COLO829 (cell line): Measurements from ENCODE around the gene SLC25A26.

Experiments
- DNase-seq: peaks from one replicate; pipeline ENCODE4 v3.0.0; 2012; ENCODE audit warnings: low spot score

The SLC25A26 gene

DNA sequence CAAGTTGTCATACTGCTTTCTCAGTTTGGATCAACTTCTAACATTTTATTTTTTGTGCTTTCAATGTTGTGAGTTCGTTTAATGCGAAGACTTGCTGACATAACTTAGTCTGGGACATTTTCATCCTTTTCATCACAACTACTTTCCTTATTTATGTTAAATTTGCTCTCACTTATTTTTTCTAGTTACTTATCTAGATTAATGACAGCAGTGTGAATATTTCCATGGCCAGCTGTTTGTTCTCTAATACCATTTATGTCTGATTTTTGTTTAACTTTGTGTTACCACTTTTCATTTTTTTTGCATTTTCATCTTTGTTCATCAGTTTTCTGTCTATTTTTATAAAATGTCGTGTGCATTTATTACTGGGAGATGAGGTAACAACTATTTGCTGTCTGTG, 6.2 kb downstream of the SLC25A26 start:
- no peak for DNase-seq

DNA sequence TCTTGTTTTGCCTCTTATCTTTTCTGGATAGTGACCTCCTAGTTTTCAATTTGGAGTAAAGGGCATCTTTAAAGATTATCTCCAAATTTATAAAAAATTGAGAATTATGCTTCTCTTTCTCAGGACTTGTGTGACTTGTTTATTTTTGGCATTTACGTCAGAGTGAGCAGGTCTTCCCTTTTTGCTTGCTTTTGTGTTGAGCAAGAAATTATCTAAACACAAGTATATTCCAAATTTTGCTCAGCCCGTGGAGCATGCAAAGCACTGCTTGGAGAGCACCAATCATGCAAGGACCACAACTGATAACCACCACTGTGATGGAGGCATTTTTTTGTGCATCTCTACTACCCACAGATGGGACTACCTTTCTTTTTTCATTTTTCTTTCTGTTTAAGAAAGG, 7.1 kb downstream of the SLC25A26 start:
- DNase-seq: no peak

DNA sequence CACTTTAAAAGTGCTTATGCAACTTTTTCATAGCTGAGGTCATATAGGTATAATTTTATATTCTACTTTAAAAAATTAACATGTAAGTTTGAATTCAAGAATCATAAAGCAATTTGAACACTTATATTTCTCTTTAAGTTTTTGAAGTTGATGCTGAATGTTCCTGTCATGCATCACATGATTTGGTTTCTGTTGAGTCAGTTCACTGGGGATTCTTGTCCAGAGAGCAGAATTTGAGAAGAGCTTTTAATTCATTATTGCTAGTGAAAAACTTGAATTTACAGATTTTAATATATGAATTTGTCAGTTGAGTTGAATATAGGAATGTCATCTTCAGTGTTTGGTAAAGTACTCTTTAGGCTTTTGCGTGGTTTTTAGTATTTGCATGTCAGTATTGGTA, 7.9 kb downstream of the SLC25A26 start:
- no peak for DNase-seq

DNA sequence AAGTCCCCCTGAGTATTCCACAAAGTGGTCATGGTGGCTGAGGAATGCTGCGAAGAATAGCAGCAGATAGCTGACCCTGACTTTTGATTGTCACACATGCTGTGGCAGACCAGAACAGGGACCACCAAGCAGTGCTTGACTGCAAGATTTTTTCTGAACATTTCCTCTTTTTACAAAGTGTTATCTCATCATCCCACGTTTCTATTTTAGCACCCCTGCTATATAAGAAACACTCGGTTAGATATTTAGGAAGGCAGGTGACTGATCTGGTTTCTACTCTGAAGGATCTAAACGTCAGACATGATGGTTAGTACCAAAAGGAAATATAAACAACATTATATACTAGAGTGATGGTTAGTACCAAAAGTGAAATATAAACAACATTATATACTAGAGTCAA, 9.1 kb downstream of the SLC25A26 start:
- DNase-seq: no peak

DNA sequence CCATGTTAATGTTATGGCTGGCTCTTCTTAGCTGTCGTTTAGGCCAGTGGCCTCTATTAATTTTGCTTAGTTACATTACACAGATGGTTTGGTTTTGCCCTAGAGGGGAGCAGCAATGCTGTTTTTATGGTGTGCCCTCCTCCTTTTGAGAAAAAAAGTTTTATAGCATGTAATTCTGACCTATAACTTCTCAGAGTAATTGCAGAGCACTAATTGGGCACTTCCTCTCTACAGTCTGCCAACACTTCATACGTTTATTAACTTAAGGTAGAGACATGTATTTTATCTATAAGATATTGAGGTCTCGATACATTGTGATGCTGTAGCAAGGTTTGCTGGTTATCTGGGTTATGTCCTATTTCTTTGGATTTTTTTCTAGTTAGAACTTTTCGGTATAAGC, 12.2 kb downstream of the SLC25A26 start:
- no peak for DNase-seq

DNA sequence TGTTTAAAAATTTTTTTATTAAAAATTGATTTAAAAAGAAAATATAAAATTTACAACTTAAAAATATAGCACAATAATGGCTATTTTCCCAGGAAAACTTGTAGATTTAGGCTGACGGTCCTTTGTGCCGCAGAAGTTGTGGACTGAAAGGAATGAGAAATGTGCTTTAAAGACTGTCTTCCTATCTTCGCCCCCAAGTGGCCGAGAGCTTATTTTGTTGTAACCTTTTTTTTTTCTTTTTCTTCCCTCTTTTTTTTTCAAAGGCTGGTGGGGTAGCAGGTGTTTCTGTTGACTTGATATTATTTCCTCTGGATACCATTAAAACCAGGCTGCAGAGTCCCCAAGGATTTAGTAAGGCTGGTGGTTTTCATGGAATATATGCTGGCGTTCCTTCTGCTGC, 15.5 kb downstream of the SLC25A26 start:
- no peak for DNase-seq

DNA sequence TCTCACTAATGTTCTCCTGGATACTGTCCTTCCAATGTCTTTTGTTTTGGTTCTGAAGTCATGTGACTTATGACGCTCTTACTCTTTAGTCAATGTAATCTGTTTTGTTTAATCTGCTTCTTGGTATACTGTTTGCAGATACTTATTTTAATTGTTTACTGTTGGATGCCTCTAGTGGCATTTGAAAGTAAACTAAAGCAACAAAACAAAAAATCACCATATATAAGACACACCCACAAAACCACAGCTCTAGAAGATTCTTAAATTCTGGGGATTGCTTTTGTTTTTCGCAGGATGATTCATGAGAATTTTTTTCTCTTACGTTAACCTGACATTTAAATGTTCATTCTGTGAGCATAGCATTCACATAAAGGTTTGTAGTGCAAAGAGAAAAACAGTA, 16.8 kb downstream of the SLC25A26 start:
- DNase-seq: no peak

DNA sequence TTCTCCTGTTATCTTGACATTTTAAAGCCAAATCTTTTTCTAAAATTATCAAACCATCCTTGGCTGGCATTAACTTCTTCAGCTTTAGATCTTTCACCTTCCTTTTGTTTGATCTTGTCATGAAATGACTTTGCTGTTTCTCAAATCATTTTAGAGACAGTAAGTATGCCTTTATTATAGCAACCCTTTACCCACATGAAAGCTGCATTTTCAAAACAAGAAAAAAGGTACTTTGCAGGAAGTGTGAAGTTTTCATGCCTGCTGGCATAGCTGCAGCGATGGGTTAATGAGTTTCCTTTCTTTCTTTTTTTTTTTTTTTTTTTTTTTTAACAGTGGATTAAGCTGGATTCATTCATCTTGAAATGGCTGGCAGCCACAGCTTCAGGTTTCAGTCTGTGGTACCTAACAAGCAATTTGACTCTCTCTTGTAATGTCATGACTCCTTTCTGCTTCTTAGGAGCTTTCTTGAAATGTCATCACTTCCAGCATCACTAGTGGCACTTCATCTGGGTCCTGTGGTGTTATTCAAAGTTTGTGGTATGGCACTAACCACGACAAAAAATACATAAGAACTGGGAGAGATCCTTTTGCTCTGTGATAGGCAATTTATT, 18.8 kb downstream of the SLC25A26 start:
- no peak for DNase-seq

DNA sequence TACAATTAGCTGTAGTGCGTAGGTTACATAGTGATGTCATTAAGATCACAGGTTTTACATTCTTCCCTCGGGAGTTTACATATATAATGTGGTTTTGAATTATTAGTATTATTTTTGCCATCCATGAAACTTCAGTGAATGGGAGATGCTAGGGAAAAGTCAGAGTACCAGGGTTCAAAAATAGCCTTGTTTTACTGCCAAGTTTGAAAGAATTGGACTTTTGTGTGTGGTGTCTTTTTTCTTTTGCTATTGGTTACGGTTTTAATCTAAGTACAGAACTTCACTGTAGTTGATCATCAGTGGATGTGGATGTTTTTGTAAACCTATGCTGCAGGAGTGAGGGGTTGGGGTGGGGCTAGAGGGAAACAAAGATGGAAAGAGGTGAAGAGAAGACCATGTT, 20.7 kb downstream of the SLC25A26 start:
- peak; percentile 24 for DNase-seq

DNA sequence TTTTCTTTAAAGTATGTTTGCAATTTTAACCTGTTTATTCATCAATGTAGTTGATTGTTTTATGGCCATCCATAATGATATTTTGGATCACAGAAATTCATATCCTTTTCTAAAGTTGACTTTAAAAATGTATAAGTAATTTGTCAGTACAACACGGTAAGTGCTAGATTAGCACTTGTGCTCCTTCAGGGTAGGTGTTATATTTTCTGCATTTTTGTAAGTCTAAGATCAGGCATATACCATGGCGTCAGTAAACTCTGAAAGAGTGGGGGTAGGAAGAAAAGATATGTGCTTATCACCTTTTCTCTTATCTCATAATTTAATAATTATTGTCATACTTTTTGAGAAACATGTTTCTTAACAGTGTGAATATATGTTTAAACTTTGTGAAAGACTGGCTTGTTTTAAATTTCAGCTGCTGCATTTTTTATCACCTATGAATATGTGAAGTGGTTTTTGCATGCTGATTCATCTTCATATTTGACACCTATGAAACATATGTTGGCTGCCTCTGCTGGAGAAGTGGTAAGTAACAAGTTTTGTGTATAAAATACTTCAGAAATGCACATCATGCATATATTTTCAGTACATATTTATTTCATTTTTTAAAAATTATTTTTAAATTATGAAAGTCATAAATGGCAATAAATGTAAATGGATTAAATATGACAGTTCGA, 22.1 kb downstream of the SLC25A26 start:
- DNase-seq: no peak

DNA sequence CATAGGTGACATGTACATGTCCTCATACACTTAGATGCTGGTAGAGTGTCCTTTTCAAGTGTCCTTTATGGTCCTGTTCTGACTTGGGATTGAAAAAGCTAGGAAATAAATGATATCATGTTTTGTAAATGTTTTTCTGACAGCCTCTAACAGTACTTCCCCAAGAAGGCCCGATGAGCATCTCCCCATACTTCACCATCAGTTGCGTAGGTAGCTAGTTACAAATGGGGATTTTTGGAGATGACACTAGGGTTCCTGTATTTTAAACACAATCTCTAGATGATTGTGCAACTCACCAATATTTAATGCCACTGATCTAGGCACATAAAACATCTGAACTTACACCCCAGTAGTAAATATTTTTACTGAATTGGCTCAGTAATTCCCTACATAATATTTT, 27.8 kb downstream of the SLC25A26 start:
- no peak for DNase-seq

DNA sequence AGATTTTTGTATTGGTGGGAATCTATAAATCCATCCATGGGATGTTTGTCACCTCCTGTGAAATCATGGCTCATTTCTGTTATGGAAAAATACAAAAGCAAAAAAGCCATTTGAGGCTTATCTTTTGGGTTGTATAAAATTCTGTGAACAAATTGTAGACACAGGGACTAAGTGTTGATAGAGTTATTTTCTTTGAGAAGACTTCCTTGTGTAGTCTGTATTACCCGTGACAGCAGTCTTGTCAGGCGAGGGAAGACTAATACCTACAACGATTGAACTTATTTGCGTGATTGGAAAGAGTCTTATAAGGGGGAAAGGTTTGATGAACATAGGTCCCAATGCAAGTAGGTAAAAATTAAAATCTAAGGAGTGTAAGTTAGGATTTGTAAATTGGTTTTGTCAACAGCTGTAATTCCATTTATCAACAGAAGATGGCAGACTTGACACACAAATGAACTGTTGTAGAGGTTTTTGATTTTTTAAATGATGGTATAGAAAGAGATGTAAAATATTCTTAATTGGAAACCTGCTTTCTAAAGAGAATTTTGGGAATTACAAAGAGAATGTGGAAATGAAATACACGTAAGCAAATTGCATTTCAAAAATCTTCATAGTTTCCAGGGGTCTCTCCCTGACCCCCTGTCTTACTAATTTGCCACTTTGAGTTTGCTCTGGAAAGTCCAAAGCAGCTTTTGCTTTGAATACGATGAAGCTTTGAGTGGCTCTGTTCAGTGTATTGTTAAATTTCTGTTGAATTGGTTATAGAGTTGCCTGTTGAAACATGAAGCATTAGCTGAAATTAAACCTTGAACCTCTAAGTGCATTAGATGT, 33.2 kb downstream of the SLC25A26 start:
- DNase-seq: peak; percentile 50

DNA sequence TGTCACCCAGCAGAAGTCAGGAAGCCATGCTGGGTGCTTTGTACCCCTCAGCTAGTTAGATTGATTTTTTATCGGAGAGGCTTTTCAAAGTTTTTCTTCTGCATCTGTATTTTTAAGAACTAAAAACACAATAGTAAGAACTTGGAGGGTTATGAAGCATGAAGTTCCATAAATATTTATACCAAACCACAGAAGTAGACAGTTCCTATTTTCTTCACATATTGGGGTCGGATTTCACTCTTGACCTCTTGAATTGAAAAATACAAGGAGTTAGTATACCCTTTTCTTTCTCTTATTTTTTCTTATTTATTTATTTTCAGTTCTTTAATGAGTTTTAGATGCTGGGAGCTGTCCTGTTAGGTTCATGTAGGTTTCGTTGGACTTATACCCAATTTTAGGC, 35.1 kb downstream of the SLC25A26 start:
- no peak for DNase-seq

DNA sequence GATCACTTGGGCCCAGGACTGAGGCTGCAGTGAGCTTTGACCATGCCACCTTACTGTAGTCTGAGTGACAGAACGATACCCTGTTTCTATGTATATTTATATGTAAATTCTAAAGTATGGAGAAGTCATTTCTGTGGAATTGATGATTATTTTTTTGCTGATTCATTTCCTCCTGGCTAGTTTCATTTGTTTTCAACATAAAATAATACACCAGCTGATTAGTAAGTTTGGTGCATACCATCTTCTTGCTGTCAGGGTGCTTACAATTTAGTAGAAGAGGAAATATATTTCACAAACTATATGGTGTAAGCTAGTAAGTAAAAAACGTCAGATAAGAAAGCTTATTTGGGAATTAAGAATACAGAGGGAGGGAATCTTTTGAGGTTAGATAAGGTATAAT, 36.0 kb downstream of the SLC25A26 start:
- no peak for DNase-seq

DNA sequence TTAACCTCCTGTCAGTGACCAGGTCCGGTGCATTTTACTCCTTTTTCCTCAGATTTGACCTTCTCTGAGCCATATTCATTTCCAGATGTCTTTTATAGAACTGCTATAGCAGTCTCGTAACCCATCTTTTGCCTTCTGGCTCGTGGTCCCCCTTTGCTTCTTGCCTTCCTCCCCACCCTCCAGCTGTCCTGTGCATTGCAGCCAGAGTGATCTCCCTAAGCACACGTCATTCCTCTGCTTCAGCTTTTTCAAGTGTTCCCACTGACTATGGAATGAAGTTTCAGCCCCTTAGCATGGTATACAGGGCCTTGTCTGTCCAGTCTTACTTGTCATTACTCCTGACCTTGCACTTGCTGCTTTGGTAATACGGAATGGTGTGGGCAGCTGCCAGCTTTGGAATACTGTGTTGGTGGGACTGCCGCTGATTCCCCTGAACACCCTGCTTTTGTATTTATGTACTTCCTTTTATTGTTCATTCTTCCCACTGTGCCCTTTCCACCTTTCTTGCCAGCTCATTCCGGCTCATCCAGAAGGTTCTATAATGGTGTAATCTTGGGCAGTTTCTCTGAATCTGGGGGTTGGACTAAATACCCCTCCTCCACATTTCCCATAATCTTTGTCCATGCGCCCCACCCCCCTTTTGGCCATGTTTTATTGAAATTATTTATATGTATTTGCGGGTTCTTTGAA, 38.9 kb downstream of the SLC25A26 start:
- DNase-seq: no peak

DNA sequence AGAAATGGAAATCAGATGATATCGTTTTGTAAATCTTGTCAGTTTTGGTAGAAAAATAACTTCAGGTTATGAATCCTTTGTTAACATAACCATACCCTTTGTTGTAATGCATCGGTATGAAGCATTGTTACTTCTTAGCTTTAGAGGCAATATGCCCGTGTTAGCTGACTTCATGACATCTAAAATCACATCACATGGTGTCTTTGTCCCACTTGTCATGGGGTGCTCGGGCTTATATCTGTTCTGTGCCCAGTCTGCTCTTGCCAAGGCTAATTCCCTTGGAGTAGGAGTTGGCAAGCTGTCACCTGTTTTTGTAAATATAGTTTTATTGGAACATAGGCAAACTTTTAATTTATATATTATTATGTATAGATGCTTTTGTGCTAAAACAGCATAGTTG, 39.6 kb downstream of the SLC25A26 start:
- no peak for DNase-seq

DNA sequence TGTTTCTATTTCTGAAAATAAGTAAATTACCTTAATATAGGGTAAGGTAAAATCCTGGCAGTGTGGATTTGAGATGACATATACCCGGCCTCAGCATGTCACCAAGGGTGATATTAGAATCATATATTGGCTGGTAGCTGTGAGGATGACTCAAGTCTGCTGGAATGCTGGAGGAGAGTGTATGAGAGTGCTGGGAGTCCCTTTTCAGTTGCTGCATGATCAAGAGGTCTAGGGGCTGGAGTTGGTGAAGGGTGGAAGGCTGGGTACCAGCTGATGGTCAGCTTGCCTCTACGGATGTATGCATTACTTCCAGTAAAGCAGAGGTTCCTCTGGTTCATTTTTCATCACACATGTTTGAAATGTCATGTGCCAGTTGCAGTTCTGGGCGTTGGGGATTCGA, 40.6 kb downstream of the SLC25A26 start:
- no peak for DNase-seq

DNA sequence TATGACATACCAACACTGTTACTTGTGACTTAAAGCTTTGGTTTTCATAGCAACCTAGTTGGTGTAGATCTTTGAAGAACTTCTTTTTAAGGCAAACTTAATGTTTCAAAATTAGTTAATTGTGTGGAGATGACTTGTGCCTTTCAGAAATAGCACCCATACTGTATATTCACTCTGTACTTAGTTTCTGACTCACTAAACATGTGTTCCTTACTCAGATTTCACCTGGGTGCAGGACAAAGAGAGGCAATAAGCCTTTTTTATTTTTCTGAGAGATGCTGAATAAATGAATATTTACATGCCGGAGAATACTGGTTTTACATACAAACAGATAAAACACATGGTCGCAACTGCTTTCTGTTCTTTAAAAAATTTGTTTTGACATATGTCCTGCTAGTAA, 44.8 kb downstream of the SLC25A26 start:
- DNase-seq: no peak

DNA sequence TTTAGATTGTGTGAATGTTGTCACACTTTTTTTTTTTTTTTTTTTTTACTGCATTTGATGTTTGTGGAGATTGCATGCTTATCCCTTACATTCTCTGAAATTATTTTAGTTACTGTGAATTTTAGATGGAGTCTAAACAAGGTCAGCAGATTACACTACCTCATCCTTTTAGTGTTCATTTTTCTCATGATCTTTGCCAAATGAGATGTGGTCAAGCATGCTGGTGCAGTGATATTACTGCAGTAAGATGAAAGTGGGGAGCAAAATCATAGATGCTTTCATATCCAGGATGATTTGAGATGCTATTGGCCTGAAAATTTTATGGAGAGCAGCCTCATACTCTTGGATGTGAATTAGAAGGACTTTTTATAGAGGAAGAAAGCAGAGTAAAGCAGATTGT, 45.8 kb downstream of the SLC25A26 start:
- DNase-seq: no peak

DNA sequence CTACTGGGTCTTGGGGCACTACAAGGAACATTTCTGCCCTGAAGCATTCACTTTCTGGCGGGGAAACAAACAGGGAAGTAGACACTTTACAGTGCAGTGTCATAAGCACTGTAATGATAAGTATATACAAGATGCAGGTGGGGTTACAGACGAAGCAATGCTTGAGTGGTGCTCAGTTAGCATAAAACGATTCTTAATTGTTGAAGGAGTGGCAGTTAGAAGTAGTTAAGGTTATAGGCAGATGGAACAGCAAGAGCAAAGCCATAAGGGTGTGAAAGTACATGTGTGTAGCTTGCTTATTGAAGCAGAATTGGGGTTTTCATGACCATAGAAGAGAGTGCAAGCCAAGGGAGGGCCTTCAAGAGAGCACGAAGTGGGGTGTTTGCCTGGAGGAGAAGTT, 46.2 kb downstream of the SLC25A26 start:
- DNase-seq: no peak

DNA sequence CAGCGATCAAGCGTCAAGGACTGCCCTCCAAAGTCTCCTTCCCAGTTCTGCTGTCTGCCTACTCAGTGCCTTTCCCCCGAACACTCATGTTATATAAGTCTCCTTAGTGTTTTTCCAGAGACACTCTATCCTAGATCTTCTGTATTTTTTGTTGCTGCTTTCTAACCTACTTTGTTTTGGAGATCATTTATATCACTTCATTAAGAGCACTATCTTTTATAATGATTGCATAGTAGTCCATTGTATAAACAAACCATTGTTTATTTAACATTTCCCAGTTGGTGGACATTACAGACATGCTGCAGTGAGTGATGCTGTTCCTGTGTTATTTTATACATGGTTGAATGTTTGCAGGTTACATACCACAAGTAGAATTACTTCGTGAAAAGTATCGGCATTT, 47.1 kb downstream of the SLC25A26 start:
- no peak for DNase-seq

DNA sequence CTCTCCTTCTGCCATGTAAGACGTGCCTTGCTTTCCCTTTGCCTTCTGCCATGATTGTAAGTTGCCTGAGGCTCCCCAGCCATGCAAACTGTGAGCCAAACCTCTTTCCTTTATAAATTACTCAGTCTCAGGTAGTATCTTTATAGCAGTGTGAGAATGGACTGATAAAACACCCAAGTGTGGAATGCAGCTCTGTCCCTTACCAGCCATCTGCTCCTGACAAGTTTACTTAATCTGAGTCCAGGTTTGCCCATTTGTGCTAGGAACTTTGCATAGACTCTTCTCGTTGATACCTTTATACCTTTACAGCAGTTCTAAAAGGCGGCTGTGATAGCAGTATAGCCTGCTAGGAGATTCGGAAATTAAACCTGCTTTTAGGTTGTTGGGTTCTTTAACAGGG, 48.1 kb downstream of the SLC25A26 start:
- no peak for DNase-seq

DNA sequence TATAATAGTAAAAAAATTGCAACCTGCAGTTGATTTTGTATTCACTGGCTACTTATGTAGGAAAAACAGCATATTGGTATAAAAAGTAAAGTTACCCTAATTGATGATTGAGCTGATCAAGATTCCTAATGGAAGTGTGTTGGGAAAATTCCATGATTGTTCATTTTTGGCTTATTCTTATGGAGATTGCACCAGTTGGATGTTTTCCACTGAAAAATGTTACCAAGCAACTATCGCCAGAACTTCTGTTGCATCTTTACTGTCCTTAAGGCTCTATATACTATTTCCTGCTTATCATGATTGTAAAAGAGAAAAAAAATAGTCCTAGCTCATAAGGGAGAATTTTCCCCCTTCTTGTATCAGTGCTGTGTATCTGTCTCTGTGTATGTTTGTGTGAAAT, 48.6 kb downstream of the SLC25A26 start:
- no peak for DNase-seq
